GM21367 (cell line): ENCODE measurements around the gene COL3A1.

ENCODE experiments used
- ATAC-seq: cut with Tn5 transposase; IDR thresholded peaks from one replicate; pipeline ENCODE4 v1.9.1; 2021; ENCODE audit not compliant: unreplicated experiment

COL3A1 gene

GRCh38 chr2:188974164-188974563 lies at the start of gene COL3A1:
Gene COL3A1, plus strand, starts transcription at chr2:188974373. Its CDS starts 117 bp downstream, at chr2:188974490.
- ATAC-seq, result no peak

GRCh38 chr2:188928643-188929042 lies 45.5 kb upstream of the COL3A1 start:
- ATAC-seq, result no peak

- no peak for ATAC-seq
These were observed 42.8 kb upstream of the COL3A1 start for GRCh38 chr2:188931361-188931760.

GRCh38 chr2:188937228-188938220 lies 36.6 kb upstream of the COL3A1 start:
- no peak for ATAC-seq

- no peak for ATAC-seq
These were observed 34.0 kb upstream of the COL3A1 start for GRCh38 chr2:188940171-188940570.

- ATAC-seq, result no peak
These were observed 29.7 kb upstream of the COL3A1 start for GRCh38 chr2:188944442-188944841.

GRCh38 chr2:188949046-188949818 lies 24.9 kb upstream of the COL3A1 start:
- ATAC-seq, result no peak

GRCh38 chr2:188952901-188953300 lies 21.3 kb upstream of the COL3A1 start:
- no peak for ATAC-seq

GRCh38 chr2:188956290-188956689 lies 17.9 kb upstream of the COL3A1 start:
- no peak for ATAC-seq

- no peak for ATAC-seq
These were observed 17.2 kb upstream of the COL3A1 start for GRCh38 chr2:188956961-188957360.

- no peak for ATAC-seq
These were observed 16.5 kb upstream of the COL3A1 start for GRCh38 chr2:188957646-188958045.

- ATAC-seq, result no peak
These were observed 10.4 kb upstream of the COL3A1 start for GRCh38 chr2:188963741-188964140.

GRCh38 chr2:188964976-188965546 lies 9.1 kb upstream of the COL3A1 start:
- ATAC-seq, result no peak

- ATAC-seq, result no peak
These were observed 8.6 kb upstream of the COL3A1 start for GRCh38 chr2:188965563-188965962.

GRCh38 chr2:188966079-188966571 lies 8.0 kb upstream of the COL3A1 start:
- no peak for ATAC-seq

GRCh38 chr2:188966728-188967440 lies 7.3 kb upstream of the COL3A1 start:
- no peak for ATAC-seq

GRCh38 chr2:188969236-188969635 lies 4.9 kb upstream of the COL3A1 start:
- no peak for ATAC-seq

- ATAC-seq, result no peak
These were observed 4.5 kb upstream of the COL3A1 start for GRCh38 chr2:188969651-188970050.

GRCh38 chr2:188970211-188970610 lies 4.0 kb upstream of the COL3A1 start:
- ATAC-seq, result no peak

GRCh38 chr2:188971432-188971861 lies 2.7 kb upstream of the COL3A1 start:
- no peak for ATAC-seq

GRCh38 chr2:188973641-188974040 lies 532 bp upstream of the COL3A1 start:
- ATAC-seq, result no peak
